ENCODE data around the gene CDC42EP1.
A peak's percentile ranks its signal among the peaks of the same experiment; 100 is the strongest.
"Not testable (repeated sequence)": the region's sequence is repeated elsewhere in the genome, so short reads cannot be mapped to it uniquely, and the experiment has no call there.

The CDC42EP1 gene

GRCh38 chr22:37588546-37589215 is 28.4 kb downstream of the CDC42EP1 start:
- FAIRE-seq, result no peak

GRCh38 chr22:37589636-37590035 is 29.4 kb downstream of the CDC42EP1 start:
- FAIRE-seq, result no peak

GRCh38 chr22:37591081-37591480 is 30.8 kb downstream of the CDC42EP1 start:
- FAIRE-seq, result not testable (repeated sequence)

- FAIRE-seq, result no peak
Measured at GRCh38 chr22:37591823-37592404, 31.6 kb downstream of the CDC42EP1 start.

- FAIRE-seq, result no peak
Measured at GRCh38 chr22:37594237-37594636, 34.0 kb downstream of the CDC42EP1 start.

- no peak for FAIRE-seq
Measured at GRCh38 chr22:37599153-37599552, 38.9 kb downstream of the CDC42EP1 start.

- no peak for FAIRE-seq
Measured at GRCh38 chr22:37601203-37601539, 40.9 kb downstream of the CDC42EP1 start.

GRCh38 chr22:37601540-37602442 is 41.5 kb downstream of the CDC42EP1 start:
- FAIRE-seq, result peak; percentile 54

- FAIRE-seq, result not testable (repeated sequence)
Measured at GRCh38 chr22:37602546-37603277, 42.4 kb downstream of the CDC42EP1 start.

GRCh38 chr22:37604074-37604473 is 43.8 kb downstream of the CDC42EP1 start:
- no peak for FAIRE-seq

- no peak for FAIRE-seq
Measured at GRCh38 chr22:37604875-37605274, 44.6 kb downstream of the CDC42EP1 start.

GRCh38 chr22:37607010-37607934 is 47.0 kb downstream of the CDC42EP1 start:
- no peak for FAIRE-seq

- FAIRE-seq, result no peak
Measured at GRCh38 chr22:37607935-37608476, 47.7 kb downstream of the CDC42EP1 start.

GRCh38 chr22:37608477-37609239 is 48.4 kb downstream of the CDC42EP1 start, which contains the start of gene GGA1:
GGA1 (plus strand) TSS chr22:37608834; CDS start chr22:37608861, 27 bp downstream.
- FAIRE-seq, result peak; percentile 43

GRCh38 chr22:37609240-37610152 is 49.2 kb downstream of the CDC42EP1 start:
- no peak for FAIRE-seq

GRCh38 chr22:37610153-37610475 is 49.8 kb downstream of the CDC42EP1 start:
- not testable (repeated sequence) for FAIRE-seq

GRCh38 chr22:37610480-37611129 is 50.3 kb downstream of the CDC42EP1 start:
- FAIRE-seq, result no peak

GRCh38 chr22:37611207-37611606 is 50.9 kb downstream of the CDC42EP1 start:
- no peak for FAIRE-seq

Data from endometrium (tissue), 2 donors.